Uterus (tissue), 2 donors: ENCODE measurements around the gene AGTR1.

Experiments used
- POLR2A ChIP-seq, 2 donors: fragments of 450-650 bp; IDR thresholded peaks; one replicate each; pipeline ENCODE4 v1.6.1; 2016; ENCODE audit warnings: antibody characterized with exemption in 2 of 2, mild to moderate bottlenecking in 1 of 2, moderate library complexity in 1 of 2
- TF ChIP-seq, protein P1 (sequence below), 4 experiments: fragments of 200-600 bp in 2 of 4; fragments of 450-650 bp in 2 of 4; sonication (generic) in 2 of 4; IDR thresholded peaks; one replicate each; pipeline ENCODE4 v1.5.1; 2016 to 2019; ENCODE audit warnings: antibody characterized with exemption in 4 of 4, mild to moderate bottlenecking in 2 of 4, moderate library complexity in 1 of 4

DNA sequence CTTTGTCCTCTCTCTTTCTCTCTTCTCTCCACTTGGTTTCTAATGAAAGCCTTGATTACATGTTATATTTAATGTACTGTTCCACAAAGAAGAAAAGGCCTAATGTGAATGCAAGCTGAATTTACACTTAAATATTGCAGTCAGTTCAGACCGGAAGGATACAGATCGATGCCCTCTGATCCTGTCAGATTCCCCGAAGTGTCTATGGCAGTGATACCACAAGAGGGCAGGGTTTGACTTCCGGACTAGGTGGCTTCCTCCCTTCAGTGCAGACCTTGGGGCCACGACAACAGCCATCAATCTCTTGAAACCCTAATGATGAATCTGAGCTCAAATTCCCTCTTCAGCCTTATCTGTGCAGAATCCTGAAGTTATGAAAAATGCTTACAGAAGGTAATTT lies 29.5 kb downstream of the AGTR1 start:
- TF ChIP-seq, protein P1, sequence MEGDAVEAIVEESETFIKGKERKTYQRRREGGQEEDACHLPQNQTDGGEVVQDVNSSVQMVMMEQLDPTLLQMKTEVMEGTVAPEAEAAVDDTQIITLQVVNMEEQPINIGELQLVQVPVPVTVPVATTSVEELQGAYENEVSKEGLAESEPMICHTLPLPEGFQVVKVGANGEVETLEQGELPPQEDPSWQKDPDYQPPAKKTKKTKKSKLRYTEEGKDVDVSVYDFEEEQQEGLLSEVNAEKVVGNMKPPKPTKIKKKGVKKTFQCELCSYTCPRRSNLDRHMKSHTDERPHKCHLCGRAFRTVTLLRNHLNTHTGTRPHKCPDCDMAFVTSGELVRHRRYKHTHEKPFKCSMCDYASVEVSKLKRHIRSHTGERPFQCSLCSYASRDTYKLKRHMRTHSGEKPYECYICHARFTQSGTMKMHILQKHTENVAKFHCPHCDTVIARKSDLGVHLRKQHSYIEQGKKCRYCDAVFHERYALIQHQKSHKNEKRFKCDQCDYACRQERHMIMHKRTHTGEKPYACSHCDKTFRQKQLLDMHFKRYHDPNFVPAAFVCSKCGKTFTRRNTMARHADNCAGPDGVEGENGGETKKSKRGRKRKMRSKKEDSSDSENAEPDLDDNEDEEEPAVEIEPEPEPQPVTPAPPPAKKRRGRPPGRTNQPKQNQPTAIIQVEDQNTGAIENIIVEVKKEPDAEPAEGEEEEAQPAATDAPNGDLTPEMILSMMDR (IDR thresholded peaks at IDR 0.05) = no peak
- no peak for TF ChIP-seq POLR2A (IDR thresholded peaks at IDR 0.05)
